CD4-positive, alpha-beta T cell (primary cell): Measurements from ENCODE around the gene RNF4. TPM values are rescaled to one million over a fixed set of nuclear protein-coding genes. Genes with fewer than 3 reads are reported as not detected.

ENCODE experiments used
- ATAC-seq: fragments of 200-7000 bp; cut with Tn5 transposase; one replicate; pipeline ENCODE4 v1.10.0; 2022; ENCODE audit warnings: mild to moderate bottlenecking; ENCODE audit not compliant: poor library complexity
- CTCF ChIA-PET: fragments of 350-600 bp; sonication (Branson Sonifier 250); formaldehyde crosslinking; loops from one replicate; lab custom pipeline; 2021; ENCODE audit warnings: antibody characterized with exemption, inconsistent platforms; lab: Charles Lee
- POLR2A ChIA-PET: fragments of 350-600 bp; sonication (Branson Sonifier 250); formaldehyde crosslinking; loops from one replicate; lab custom pipeline; 2021; ENCODE audit warnings: antibody characterized with exemption, inconsistent platforms; lab: Charles Lee
- DNase-seq, 14 experiments: peaks; one replicate each; pipeline ENCODE4 v3.0.0-alpha.2; 2013 to 2020; ENCODE audit warnings: mixed read lengths in 2 of 14
- H3K27ac ChIP-seq, 2 donors: one replicate each; pipeline versions ENCODE4 v1.5.1 to v1.7.0; 2013; ENCODE audit warnings: low read length in 2 of 2, low read depth in 1 of 2, mild to moderate bottlenecking in 1 of 2
- H3K27me3 ChIP-seq, 2 experiments: 1 replicate in 1 of 2; 2 replicates in 1 of 2; pipeline versions ENCODE4 v1.6.1 to v1.7.0; 2013; ENCODE audit warnings: low read length in 2 of 2, control low read depth in 1 of 2, mild to moderate bottlenecking in 1 of 2, moderate library complexity in 1 of 2; ENCODE audit not compliant: insufficient read depth in 2 of 2, control insufficient read depth in 1 of 2
- H3K36me3 ChIP-seq: one replicate; pipeline ENCODE4 v1.6.1; 2013; ENCODE audit warnings: low read length, control low read depth; ENCODE audit not compliant: insufficient read depth
- H3K4me1 ChIP-seq: one replicate; pipeline ENCODE4 v1.6.1; 2013; ENCODE audit warnings: low read length, control low read depth; ENCODE audit not compliant: insufficient read depth
- H3K4me3 ChIP-seq: one replicate; pipeline ENCODE4 v1.5.1; 2013; ENCODE audit warnings: mild to moderate bottlenecking, low read length, moderate library complexity
- H3K9me3 ChIP-seq, 2 experiments: 1 replicate in 1 of 2; 2 replicates in 1 of 2; pipeline versions ENCODE4 v1.6.1 to v1.7.0; 2013; ENCODE audit warnings: low read length in 2 of 2, mild to moderate bottlenecking in 2 of 2, control low read depth in 1 of 2, moderate library complexity in 1 of 2; ENCODE audit not compliant: control insufficient read depth in 1 of 2, insufficient read depth in 1 of 2
- H3K27ac Mint-ChIP-seq: one replicate; pipeline ENCODE4 v1.8.0; 2020; ENCODE audit warnings: mixed read lengths
- H3K27me3 Mint-ChIP-seq: one replicate; pipeline ENCODE4 v1.8.0; 2021; ENCODE audit warnings: mixed read lengths
- H3K36me3 Mint-ChIP-seq: one replicate; pipeline ENCODE4 v1.8.0; 2021; ENCODE audit warnings: low read depth, mixed read lengths
- H3K4me1 Mint-ChIP-seq: one replicate; pipeline ENCODE4 v1.8.0; 2021; ENCODE audit warnings: low read depth, mixed read lengths
- H3K4me3 Mint-ChIP-seq: one replicate; pipeline ENCODE4 v1.8.0; 2020; ENCODE audit warnings: mild to moderate bottlenecking, mixed read lengths
- H3K9me3 Mint-ChIP-seq: one replicate; pipeline ENCODE4 v1.8.0; 2020; ENCODE audit warnings: mixed read lengths
- CTCF ChIP-seq: fragments of 200-600 bp; IDR thresholded peaks from one replicate; pipeline ENCODE4 v1.8.0; 2022; ENCODE audit warnings: antibody characterized with exemption, mild to moderate bottlenecking
- intact Hi-C, 2 experiments: fragments of 100-400 bp; cut with DNase I in 1 of 2; cut with micrococcal nuclease in 1 of 2; formaldehyde crosslinking; loops; one replicate each; pipeline versions ENCODE4 v1.15.1 to v1.9.0; 2023 to 2025; cut with DNase I, micrococcal nuclease
- total RNA-seq, 174 experiments: library from RNA in 2 of 174; stranded (reverse) in 2 of 174; gene quantifications; one replicate each; pipeline ENCODE4 v1.2.3 and lab custom pipeline; 2021 to 2026

RNF4 gene
- total RNA-seq, 2 experiments from 2014 or later: 106 to 109 TPM

DNA sequence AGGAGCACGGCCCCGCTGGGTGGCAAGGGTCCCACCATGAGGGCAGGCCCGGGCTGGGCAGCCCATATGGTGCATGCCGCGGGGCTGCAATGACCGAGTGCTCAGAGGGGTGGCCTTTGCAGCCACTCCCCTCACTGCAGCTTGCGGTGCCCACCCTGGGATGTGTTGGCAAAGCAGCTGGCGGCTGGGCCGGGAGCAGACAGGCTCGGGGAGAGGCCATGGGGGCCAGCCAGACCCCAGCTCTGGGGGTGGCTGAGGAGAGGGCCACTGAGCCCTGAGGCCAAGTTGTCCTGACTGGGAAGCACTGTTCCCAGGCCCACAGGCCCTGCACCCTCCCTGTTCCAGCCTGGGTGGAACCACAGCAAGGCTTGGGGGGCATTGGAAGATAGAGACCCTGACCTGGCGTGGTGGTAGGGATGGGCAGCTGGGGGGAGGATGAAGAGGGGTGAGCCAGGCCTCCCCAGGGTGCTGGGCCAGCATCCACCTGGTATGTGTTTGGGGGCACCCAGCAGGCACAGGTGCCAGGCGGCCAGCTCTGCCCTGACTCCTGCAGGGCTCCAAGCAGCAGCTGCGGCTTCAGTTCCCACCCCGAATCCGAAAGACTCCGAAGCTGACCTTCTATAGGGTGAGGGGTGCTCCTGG lies 18.4 kb upstream of the RNF4 start:
- Histone ChIP-seq H3K4me3 (no peak overlapping the region), H3K27me3 (no peaks in the 10 kb centered on the region), H3K4me1 (no peaks in the 10 kb centered on the region), H3K36me3 (no peaks in the 10 kb centered on the region), H3K9me3 (no peaks in the 10 kb centered on the region), H3K27ac (no peak overlapping the region)
- Mint-ChIP-seq H3K36me3 (no peaks in the 10 kb centered on the region), H3K9me3 (no peaks in the 10 kb centered on the region), H3K27me3 (no peaks in the 10 kb centered on the region), H3K4me1 (no peaks in the 10 kb centered on the region), H3K27ac (no peak overlapping the region), H3K4me3 (no peak overlapping the region)
- ATAC-seq (no peak), DNase-seq (no peak)
- CTCF ChIA-PET: interaction anchor here (1.1 kb wide), 1 partner anchor 9 kb away, joined by 3 read pairs; no protein-coding TSS in a partner anchor
- intact Hi-C loops: no loop called here
- TF ChIP-seq CTCF: no peak
- POLR2A ChIA-PET: no interaction called here

DNA sequence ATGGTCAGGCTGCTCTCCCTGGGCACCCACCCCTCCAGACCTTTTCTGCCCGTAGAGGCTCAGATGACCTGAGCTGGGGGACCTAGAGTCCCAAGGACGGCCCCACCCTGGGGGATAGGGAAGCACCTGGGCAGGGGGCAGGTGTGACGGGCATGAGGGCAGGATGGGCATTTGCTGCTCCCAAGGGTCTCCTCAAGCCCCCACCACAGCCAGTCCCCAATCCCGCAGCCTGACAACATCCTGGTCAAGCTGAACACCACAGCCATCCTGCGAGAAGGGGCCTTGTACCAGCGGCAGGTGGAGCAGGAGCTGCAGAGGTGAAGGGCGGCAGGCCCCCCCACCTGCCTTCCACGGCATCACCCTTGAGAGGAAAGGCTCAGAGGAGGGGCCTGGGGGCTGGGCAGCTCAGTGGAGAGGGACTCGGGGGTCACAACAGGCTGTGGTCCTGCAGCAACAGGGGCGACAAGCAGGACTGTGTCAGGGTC lies 17.8 kb upstream of the RNF4 start:
- intact Hi-C loops: no loop called here
- Histone ChIP-seq H3K4me1 (no peaks in the 10 kb centered on the region), H3K27me3 (no peaks in the 10 kb centered on the region), H3K4me3 (no peak overlapping the region), H3K36me3 (no peaks in the 10 kb centered on the region), H3K27ac (no peak overlapping the region), H3K9me3 (no peaks in the 10 kb centered on the region)
- Mint-ChIP-seq H3K27me3 (no peaks in the 10 kb centered on the region), H3K4me1 (no peaks in the 10 kb centered on the region), H3K9me3 (no peaks in the 10 kb centered on the region), H3K27ac (no peak overlapping the region), H3K36me3 (no peaks in the 10 kb centered on the region), H3K4me3 (no peak overlapping the region)
- POLR2A ChIA-PET: no interaction called here
- CTCF ChIA-PET: interaction anchor here (1.1 kb wide), 1 partner anchor 10 kb away, joined by 3 read pairs; no protein-coding TSS in a partner anchor
- ATAC-seq: no peak
- no peak for TF ChIP-seq CTCF
- no peak for DNase-seq

- TF ChIP-seq CTCF: no peak
- no peaks in the 10 kb centered on the region for H3K4me1 Mint-ChIP-seq
- H3K4me3 Mint-ChIP-seq: no peak overlapping the region
- Histone ChIP-seq H3K4me3 (no peak overlapping the region), H3K27ac (no peak overlapping the region), H3K27me3 (no peaks in the 10 kb centered on the region), H3K4me1 (no peaks in the 10 kb centered on the region), H3K9me3 (no peaks in the 10 kb centered on the region), H3K36me3 (no peaks in the 10 kb centered on the region)
- H3K9me3 Mint-ChIP-seq: no peaks in the 10 kb centered on the region
- H3K27me3 Mint-ChIP-seq: no peaks in the 10 kb centered on the region
- DNase-seq (no peak), ATAC-seq (no peak)
- POLR2A ChIA-PET: no interaction called here
- intact Hi-C loops: no loop called here
- no peaks in the 10 kb centered on the region for H3K36me3 Mint-ChIP-seq
- H3K27ac Mint-ChIP-seq: no peak overlapping the region
- CTCF ChIA-PET: no interaction called here
Measured at GRCh38 chr4:2451821-2452785, 16.8 kb upstream of the RNF4 start.
